GM23338 (cell line): ENCODE results near the gene ARHGAP12. TPM values are rescaled to one million over a fixed set of nuclear protein-coding genes. Genes with fewer than 3 reads are reported as not detected.
A peak's percentile ranks its signal among the peaks of the same experiment; 100 is the strongest.

Experiments
- ATAC-seq: fragments of 200-7000 bp; cut with Tn5 transposase; 3 replicates; pipeline ENCODE4 v1.9.1; 2020
- DNase-seq: peaks from one replicate; pipeline ENCODE4 v3.0.0-alpha.2; 2015; ENCODE audit warnings: low spot score
- H2AFZ ChIP-seq: fragments of 200-600 bp; sonication (generic); 2 replicates; pipeline ENCODE4 v1.8.0; 2016; ENCODE audit warnings: antibody characterized with exemption, mild to moderate bottlenecking, moderate library complexity
- H3F3A ChIP-seq: fragments of 200-600 bp; sonication (generic); replicated peaks from 2 replicates; pipeline ENCODE4 v1.8.0; 2017; ENCODE audit warnings: antibody characterized with exemption, mixed run types, low read depth
- H3K27ac ChIP-seq: fragments of 200-600 bp; sonication (generic); 2 replicates; pipeline ENCODE4 v1.6.1; 2016; ENCODE audit warnings: low read depth
- H3K27me3 ChIP-seq: fragments of 200-600 bp; sonication (generic); 2 replicates; pipeline ENCODE4 v1.8.0; 2016; ENCODE audit warnings: mild to moderate bottlenecking, mixed run types, moderate library complexity; ENCODE audit not compliant: insufficient read depth
- H3K36me3 ChIP-seq: fragments of 200-600 bp; sonication (generic); 2 replicates; pipeline ENCODE4 v1.8.0; 2016; ENCODE audit warnings: mild to moderate bottlenecking; ENCODE audit not compliant: insufficient read depth
- H3K4me1 ChIP-seq: fragments of 200-600 bp; sonication (generic); 2 replicates; pipeline ENCODE4 v1.8.0; 2016; ENCODE audit warnings: mild to moderate bottlenecking, moderate library complexity; ENCODE audit not compliant: insufficient read depth
- H3K4me2 ChIP-seq: fragments of 200-600 bp; sonication (generic); 2 replicates; pipeline ENCODE4 v1.7.1; 2017; ENCODE audit warnings: mixed run types
- H3K4me3 ChIP-seq: fragments of 200-600 bp; sonication (generic); 2 replicates; pipeline ENCODE4 v1.6.1; 2016; ENCODE audit warnings: mixed run types
- H3K79me2 ChIP-seq: fragments of 200-600 bp; sonication (generic); replicated peaks from 2 replicates; pipeline ENCODE4 v1.8.0; 2017; ENCODE audit warnings: mild to moderate bottlenecking; ENCODE audit not compliant: insufficient read depth
- H3K9me2 ChIP-seq: fragments of 200-600 bp; sonication (generic); 2 replicates; pipeline ENCODE4 v1.8.0; 2017; ENCODE audit not compliant: insufficient read depth
- H4K20me1 ChIP-seq: fragments of 200-600 bp; sonication (generic); replicated peaks from 2 replicates; pipeline ENCODE4 v1.8.0; 2017; ENCODE audit warnings: mild to moderate bottlenecking; ENCODE audit not compliant: insufficient read depth
- H3K27ac Mint-ChIP-seq: 2 replicates; pipeline ENCODE4 v1.8.0; 2020; ENCODE audit warnings: inconsistent platforms, mild to moderate bottlenecking, moderate library complexity, mixed read lengths
- H3K27me3 Mint-ChIP-seq: 3 replicates; pipeline ENCODE4 v1.8.0; 2022; ENCODE audit warnings: low read depth, mild to moderate bottlenecking, moderate library complexity, mixed read lengths, inconsistent platforms; ENCODE audit not compliant: insufficient read depth, poor library complexity
- H3K36me3 Mint-ChIP-seq: 3 replicates; pipeline ENCODE4 v1.8.0; 2021; ENCODE audit warnings: low read depth, mild to moderate bottlenecking, inconsistent platforms, moderate library complexity, mixed read lengths
- H3K4me1 Mint-ChIP-seq: 3 replicates; pipeline ENCODE4 v1.8.0; 2020; ENCODE audit warnings: mild to moderate bottlenecking, inconsistent platforms, mixed read lengths
- H3K4me3 Mint-ChIP-seq: 3 replicates; pipeline ENCODE4 v1.8.0; 2021; ENCODE audit warnings: moderate library complexity, mild to moderate bottlenecking, inconsistent platforms, mixed read lengths
- H3K9me3 Mint-ChIP-seq: 3 replicates; pipeline ENCODE4 v1.8.0; 2020; ENCODE audit warnings: moderate library complexity, mild to moderate bottlenecking, inconsistent platforms, mixed read lengths
- CREB1 ChIP-seq: fragments of 250-450 bp; sonication (Bioruptor Pico); IDR thresholded peaks from 2 replicates; pipeline ENCODE4 v1.5.0; 2020; ENCODE audit warnings: low read depth, mild to moderate bottlenecking, moderate library complexity
- EZH2 ChIP-seq: fragments of 200-600 bp; sonication (generic); IDR thresholded peaks from one replicate; pipeline ENCODE4 v1.8.0; 2017; ENCODE audit warnings: antibody characterized with exemption, mild to moderate bottlenecking, low read depth; ENCODE audit not compliant: unreplicated experiment
- EZH2phosphoT487 ChIP-seq: fragments of 200-600 bp; sonication (generic); IDR thresholded peaks from one replicate; pipeline ENCODE4 v1.8.1; 2018; ENCODE audit warnings: antibody characterized with exemption; ENCODE audit not compliant: unreplicated experiment
- POLR2AphosphoS5 ChIP-seq: IDR thresholded peaks from 2 replicates; pipeline ENCODE4 v1.6.1; 2016; ENCODE audit warnings: antibody characterized with exemption, low read depth
- ZNF114 ChIP-seq: fragments of 250-450 bp; sonication (Bioruptor Pico); IDR thresholded peaks from 2 replicates; pipeline ENCODE4 v1.5.0; 2020; ENCODE audit warnings: mild to moderate bottlenecking, moderate library complexity
- polyA plus RNA-seq: library from polyadenylated mRNA; unstranded; fragments of >200 nt; fragmentation: Nextera tagmentation; extraction: Ambion mirVana; gene quantifications from 2 replicates; pipeline ENCODE4 v1.2.1, GENCODE V29; 2016
- total RNA-seq: library from RNA; depleted of rRNA; stranded (reverse); fragments of >200 nt; shearing (Covaris generic); gene quantifications from 2 replicates; pipeline ENCODE4 v1.2.3, GENCODE V29; 2014
- TF ChIP-seq, protein P1 (sequence below), 2 experiments: fragments of 200-600 bp in 1 of 2; sonication (generic) in 1 of 2; conservative IDR thresholded peaks; 2 replicates each; pipeline versions ENCODE4 v1.5.1 to v1.6.1; 2016 to 2017; ENCODE audit warnings: antibody characterized with exemption in 2 of 2, low read depth in 2 of 2, mild to moderate bottlenecking in 2 of 2, moderate library complexity in 1 of 2
- TF ChIP-seq, protein P2 (sequence below): fragments of 250-450 bp; sonication (Bioruptor Pico); IDR thresholded peaks from 2 replicates; pipeline ENCODE4 v1.5.0; 2020; ENCODE audit warnings: mild to moderate bottlenecking, moderate library complexity
- TF ChIP-seq, protein P3 (sequence below): IDR thresholded peaks from 2 replicates; pipeline ENCODE4 v1.6.1; 2016; ENCODE audit warnings: antibody characterized with exemption
- TF ChIP-seq, protein P4 (sequence below): IDR thresholded peaks from one replicate; pipeline ENCODE4 v1.6.1; 2018; ENCODE audit warnings: antibody characterized with exemption; ENCODE audit not compliant: unreplicated experiment

ARHGAP12 gene
- total and polyA plus RNA-seq, 2 experiments from 2014 or later, result 27.5 to 50.7 TPM

DNA sequence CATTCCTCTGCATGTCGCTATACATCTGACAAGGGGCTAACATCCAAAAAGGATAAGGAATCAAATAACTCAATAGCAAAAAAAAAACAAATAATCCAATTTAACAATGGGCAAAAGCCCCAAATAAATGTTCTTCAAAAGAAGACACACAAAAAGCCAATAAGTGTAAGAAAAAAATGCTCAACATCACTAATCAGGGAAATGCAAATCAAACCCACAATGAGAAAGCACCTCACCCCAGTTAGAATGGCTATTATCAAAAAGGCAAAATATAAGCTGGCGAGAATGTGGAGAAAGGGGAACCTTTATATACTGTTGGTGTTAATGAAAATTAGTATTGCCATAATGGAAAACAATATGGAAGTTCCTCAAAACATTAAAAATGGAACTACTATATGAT lies 14.3 kb downstream of the ARHGAP12 start:
- peaks cover 34% of the 10 kb centered on the region for H4K20me1 ChIP-seq

More for the DNA sequence above, 14.3 kb downstream of the ARHGAP12 start:
- Histone ChIP-seq H3K27ac (no peak overlapping the region), H3K79me2 (peaks cover 100% of the 10 kb centered on the region), H3F3A (no peaks in the 10 kb centered on the region), H3K36me3 (no peaks in the 10 kb centered on the region), H3K4me2 (0 out of 2 replicates have a peak overlapping the region, but pooled peaks have one; percentile 14), H3K27me3 (no peaks in the 10 kb centered on the region), H3K4me3 (no peak overlapping the region), H3K4me1 (peaks cover 26% of the 10 kb centered on the region), H3K9me2 (no peaks in the 10 kb centered on the region), H2AFZ (no peak overlapping the region)
- TF ChIP-seq, protein P1, sequence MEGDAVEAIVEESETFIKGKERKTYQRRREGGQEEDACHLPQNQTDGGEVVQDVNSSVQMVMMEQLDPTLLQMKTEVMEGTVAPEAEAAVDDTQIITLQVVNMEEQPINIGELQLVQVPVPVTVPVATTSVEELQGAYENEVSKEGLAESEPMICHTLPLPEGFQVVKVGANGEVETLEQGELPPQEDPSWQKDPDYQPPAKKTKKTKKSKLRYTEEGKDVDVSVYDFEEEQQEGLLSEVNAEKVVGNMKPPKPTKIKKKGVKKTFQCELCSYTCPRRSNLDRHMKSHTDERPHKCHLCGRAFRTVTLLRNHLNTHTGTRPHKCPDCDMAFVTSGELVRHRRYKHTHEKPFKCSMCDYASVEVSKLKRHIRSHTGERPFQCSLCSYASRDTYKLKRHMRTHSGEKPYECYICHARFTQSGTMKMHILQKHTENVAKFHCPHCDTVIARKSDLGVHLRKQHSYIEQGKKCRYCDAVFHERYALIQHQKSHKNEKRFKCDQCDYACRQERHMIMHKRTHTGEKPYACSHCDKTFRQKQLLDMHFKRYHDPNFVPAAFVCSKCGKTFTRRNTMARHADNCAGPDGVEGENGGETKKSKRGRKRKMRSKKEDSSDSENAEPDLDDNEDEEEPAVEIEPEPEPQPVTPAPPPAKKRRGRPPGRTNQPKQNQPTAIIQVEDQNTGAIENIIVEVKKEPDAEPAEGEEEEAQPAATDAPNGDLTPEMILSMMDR (conservative IDR thresholded peaks at IDR 0.05; ENCODE audit: low read depth in 2 of 2), result no peak
- TF ChIP-seq, protein P2, sequence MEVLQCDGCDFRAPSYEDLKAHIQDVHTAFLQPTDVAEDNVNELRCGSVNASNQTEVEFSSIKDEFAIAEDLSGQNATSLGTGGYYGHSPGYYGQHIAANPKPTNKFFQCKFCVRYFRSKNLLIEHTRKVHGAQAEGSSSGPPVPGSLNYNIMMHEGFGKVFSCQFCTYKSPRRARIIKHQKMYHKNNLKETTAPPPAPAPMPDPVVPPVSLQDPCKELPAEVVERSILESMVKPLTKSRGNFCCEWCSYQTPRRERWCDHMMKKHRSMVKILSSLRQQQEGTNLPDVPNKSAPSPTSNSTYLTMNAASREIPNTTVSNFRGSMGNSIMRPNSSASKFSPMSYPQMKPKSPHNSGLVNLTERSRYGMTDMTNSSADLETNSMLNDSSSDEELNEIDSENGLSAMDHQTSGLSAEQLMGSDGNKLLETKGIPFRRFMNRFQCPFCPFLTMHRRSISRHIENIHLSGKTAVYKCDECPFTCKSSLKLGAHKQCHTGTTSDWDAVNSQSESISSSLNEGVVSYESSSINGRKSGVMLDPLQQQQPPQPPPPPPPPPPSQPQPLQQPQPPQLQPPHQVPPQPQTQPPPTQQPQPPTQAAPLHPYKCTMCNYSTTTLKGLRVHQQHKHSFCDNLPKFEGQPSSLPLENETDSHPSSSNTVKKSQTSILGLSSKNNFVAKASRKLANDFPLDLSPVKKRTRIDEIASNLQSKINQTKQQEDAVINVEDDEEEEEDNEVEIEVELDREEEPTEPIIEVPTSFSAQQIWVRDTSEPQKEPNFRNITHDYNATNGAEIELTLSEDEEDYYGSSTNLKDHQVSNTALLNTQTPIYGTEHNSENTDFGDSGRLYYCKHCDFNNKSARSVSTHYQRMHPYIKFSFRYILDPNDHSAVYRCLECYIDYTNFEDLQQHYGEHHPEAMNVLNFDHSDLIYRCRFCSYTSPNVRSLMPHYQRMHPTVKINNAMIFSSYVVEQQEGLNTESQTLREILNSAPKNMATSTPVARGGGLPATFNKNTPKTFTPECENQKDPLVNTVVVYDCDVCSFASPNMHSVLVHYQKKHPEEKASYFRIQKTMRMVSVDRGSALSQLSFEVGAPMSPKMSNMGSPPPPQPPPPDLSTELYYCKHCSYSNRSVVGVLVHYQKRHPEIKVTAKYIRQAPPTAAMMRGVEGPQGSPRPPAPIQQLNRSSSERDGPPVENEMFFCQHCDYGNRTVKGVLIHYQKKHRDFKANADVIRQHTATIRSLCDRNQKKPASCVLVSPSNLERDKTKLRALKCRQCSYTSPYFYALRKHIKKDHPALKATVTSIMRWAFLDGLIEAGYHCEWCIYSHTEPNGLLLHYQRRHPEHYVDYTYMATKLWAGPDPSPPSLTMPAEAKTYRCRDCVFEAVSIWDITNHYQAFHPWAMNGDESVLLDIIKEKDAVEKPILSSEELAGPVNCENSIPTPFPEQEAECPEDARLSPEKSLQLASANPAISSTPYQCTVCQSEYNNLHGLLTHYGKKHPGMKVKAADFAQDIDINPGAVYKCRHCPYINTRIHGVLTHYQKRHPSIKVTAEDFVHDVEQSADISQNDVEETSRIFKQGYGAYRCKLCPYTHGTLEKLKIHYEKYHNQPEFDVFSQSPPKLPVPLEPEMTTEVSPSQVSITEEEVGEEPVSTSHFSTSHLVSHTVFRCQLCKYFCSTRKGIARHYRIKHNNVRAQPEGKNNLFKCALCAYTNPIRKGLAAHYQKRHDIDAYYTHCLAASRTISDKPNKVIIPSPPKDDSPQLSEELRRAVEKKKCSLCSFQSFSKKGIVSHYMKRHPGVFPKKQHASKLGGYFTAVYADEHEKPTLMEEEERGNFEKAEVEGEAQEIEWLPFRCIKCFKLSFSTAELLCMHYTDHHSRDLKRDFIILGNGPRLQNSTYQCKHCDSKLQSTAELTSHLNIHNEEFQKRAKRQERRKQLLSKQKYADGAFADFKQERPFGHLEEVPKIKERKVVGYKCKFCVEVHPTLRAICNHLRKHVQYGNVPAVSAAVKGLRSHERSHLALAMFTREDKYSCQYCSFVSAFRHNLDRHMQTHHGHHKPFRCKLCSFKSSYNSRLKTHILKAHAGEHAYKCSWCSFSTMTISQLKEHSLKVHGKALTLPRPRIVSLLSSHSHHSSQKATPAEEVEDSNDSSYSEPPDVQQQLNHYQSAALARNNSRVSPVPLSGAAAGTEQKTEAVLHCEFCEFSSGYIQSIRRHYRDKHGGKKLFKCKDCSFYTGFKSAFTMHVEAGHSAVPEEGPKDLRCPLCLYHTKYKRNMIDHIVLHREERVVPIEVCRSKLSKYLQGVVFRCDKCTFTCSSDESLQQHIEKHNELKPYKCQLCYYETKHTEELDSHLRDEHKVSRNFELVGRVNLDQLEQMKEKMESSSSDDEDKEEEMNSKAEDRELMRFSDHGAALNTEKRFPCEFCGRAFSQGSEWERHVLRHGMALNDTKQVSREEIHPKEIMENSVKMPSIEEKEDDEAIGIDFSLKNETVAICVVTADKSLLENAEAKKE (CRISPR knock-in tag), result no peak
- TF ChIP-seq ZNF114 (CRISPR knock-in tag) (no peak), EZH2phosphoT487 (no peak), CREB1 (CRISPR knock-in tag) (no peak), POLR2AphosphoS5 (no peak), EZH2 (no peak)
- TF ChIP-seq, protein P3, sequence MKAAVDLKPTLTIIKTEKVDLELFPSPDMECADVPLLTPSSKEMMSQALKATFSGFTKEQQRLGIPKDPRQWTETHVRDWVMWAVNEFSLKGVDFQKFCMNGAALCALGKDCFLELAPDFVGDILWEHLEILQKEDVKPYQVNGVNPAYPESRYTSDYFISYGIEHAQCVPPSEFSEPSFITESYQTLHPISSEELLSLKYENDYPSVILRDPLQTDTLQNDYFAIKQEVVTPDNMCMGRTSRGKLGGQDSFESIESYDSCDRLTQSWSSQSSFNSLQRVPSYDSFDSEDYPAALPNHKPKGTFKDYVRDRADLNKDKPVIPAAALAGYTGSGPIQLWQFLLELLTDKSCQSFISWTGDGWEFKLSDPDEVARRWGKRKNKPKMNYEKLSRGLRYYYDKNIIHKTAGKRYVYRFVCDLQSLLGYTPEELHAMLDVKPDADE, result no peak
- TF ChIP-seq, protein P4, sequence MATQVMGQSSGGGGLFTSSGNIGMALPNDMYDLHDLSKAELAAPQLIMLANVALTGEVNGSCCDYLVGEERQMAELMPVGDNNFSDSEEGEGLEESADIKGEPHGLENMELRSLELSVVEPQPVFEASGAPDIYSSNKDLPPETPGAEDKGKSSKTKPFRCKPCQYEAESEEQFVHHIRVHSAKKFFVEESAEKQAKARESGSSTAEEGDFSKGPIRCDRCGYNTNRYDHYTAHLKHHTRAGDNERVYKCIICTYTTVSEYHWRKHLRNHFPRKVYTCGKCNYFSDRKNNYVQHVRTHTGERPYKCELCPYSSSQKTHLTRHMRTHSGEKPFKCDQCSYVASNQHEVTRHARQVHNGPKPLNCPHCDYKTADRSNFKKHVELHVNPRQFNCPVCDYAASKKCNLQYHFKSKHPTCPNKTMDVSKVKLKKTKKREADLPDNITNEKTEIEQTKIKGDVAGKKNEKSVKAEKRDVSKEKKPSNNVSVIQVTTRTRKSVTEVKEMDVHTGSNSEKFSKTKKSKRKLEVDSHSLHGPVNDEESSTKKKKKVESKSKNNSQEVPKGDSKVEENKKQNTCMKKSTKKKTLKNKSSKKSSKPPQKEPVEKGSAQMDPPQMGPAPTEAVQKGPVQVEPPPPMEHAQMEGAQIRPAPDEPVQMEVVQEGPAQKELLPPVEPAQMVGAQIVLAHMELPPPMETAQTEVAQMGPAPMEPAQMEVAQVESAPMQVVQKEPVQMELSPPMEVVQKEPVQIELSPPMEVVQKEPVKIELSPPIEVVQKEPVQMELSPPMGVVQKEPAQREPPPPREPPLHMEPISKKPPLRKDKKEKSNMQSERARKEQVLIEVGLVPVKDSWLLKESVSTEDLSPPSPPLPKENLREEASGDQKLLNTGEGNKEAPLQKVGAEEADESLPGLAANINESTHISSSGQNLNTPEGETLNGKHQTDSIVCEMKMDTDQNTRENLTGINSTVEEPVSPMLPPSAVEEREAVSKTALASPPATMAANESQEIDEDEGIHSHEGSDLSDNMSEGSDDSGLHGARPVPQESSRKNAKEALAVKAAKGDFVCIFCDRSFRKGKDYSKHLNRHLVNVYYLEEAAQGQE, result no peak
- Mint-ChIP-seq H3K4me3 (no peak overlapping the region), H3K36me3 (0 out of 3 replicates have a peak, but pooled peaks cover 3% of the 10 kb centered on the region), H3K9me3 (no peaks in the 10 kb centered on the region), H3K27me3 (peaks cover 1% of the 10 kb centered on the region), H3K4me1 (peaks cover 39% of the 10 kb centered on the region), H3K27ac (no peak overlapping the region)
- ATAC-seq, result no peak
- DNase-seq, result no peak
